GM10266 (cell line): Measurements from ENCODE around the gene PLPPR1.

Source experiments
- DNase-seq: peaks from one replicate; pipeline ENCODE4 v3.0.0; 2012; ENCODE audit errors: extremely low spot score
- CTCF ChIP-seq: IDR thresholded peaks from 2 replicates; pipeline ENCODE4 v1.5.1; 2012; ENCODE audit warnings: mild to moderate bottlenecking, low read depth; ENCODE audit not compliant: control insufficient read depth, insufficient read depth; ENCODE audit errors: missing control alignments

Gene PLPPR1

DNA sequence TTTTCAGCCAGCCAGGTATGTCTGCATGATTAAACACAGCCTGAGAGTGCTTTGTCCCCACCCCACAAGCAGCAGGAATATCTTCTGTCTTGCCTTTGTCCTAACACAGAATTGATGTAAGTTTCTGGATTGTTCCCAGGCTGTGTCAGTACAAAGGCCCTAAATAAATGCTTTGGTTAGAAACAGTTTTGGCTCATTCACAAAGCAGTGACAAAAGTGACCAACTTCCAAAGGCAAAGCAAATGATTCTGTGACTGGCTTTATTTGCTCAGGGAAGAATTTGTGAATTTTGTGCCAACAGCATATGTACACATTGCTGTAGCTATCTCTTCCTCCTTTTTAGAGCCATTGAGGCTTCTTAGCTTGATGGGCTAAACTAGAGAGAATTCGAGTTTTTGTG lies 133.7 kb downstream of the PLPPR1 start:
- no peak for DNase-seq
- no peak for TF ChIP-seq CTCF

GRCh38 chr9:101165131-101165530 lies 136.6 kb downstream of the PLPPR1 start:
- TF ChIP-seq CTCF: no peak
- DNase-seq: no peak

- no peak for DNase-seq
- TF ChIP-seq CTCF: no peak
Measured at GRCh38 chr9:101167490-101168134, 139.1 kb downstream of the PLPPR1 start.

GRCh38 chr9:101172616-101173015 lies 144.1 kb downstream of the PLPPR1 start:
- no peak for DNase-seq
- no peak for TF ChIP-seq CTCF

DNA sequence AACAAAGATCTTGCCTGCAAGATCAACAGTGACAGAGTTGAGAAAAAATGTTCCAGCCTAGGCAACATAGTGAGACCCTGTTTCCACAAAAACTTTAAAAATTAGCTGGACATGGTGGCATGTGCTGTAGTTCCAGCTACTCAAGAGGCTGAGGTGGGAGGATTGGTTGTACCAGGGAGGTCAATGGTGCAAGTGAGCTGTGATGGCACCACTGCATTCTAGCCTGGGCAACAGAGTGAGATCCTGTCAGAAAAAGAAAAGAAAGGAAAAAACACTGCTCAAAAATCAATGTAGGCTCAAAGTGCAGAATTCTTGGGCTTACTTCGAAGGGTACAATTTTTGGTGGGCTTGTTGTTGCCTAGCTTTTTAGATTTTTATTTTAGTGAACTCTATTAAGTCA lies 145.4 kb downstream of the PLPPR1 start:
- no peak for TF ChIP-seq CTCF
- no peak for DNase-seq

DNA sequence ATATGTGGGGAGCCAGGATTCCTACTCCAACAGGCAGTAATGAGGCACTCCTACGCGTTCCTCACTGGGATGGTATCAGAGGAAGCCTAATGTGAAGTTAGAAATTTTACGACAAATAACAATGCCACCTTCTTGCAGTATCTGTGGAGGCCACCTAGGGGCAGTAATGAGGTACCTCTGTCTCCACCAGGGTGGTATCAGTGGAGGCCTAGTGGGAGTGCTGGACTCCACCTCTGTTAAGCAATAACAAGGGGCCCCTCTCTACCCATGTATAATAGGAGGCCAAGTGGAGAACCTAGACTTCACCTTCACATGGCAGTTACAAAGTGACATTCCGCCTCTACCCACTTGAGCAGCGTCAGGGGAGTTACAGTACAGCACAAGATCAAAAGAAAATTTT lies 147.9 kb downstream of the PLPPR1 start:
- DNase-seq: no peak
- no peak for TF ChIP-seq CTCF

DNA sequence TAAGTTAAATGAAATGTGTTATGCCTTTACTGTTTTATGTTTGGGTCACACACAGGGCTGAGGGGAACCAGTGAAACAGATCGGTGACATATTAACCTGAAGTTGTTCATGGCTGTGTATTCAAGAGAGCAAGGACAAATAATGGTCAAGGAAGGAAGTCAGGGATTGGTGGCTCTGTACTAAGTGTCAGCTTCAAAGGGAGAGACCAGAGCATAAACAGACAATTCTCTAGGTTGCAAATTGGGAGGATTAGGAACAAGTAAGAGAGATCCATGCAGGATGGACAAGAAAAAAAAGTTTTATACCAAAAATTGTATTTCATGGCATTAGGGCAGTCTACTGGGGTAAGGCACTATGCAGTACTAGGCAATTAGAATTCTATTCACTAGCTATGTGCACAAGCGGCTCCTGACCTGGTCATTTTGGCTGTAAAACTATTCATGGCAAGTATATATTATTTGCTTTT lies 156.3 kb downstream of the PLPPR1 start:
- DNase-seq: no peak
- no peak for TF ChIP-seq CTCF
